Measurements from ENCODE around the gene CNPY3. TPM values are rescaled to one million over a fixed set of nuclear protein-coding genes. Genes with fewer than 3 reads are reported as not detected.

CNPY3 gene
- total RNA-seq, 1 donor from 2014 or later, result 56.5 TPM

DNA sequence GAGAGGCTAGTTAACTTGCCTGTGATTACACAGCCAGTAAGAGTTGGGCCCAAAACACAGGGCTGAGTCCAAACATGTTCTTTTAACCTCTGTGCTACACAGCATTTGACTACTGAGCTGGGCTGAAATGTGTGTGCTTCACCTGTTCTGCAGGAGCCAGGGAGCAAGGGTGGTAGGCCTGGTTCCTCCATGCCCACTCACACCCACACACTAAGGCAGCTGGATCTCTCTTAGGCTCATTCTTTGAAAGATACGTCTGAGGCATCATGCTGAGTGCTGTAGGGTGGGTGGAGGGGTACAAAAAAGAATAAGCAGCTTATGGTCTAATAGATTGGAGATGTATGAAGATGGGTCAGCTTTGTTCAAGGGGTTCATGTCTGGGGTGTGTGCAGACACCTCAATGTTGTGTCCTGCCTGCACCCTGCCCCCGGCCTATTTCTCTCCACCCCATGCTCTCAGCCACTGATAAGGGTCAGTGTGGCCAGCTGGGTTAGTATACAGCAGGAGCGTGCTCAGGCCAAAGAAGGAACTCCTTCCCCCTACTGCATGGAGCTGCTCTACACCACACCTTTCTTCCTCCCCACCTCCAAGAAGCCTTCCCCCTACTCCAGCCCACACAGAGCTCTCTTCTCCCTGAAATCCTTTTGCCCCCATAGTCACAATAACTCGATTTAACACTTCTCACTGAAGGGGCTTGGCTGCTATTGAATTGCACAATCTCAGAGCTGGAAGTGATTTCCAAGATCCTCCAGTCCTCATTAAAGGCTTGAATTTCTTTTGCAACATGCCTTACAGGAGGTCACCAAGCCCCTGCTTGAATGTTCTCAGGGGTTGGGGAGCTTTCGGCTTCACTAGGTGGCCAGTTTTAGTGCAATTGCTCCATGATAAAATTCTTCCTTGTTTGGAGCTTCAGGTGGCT lies 58.5 kb downstream of the CNPY3 start:
- no peak overlapping the region for H3K4me3 ChIP-seq (ENCODE audit: low read depth, low read length)
- DNase-seq (ENCODE audit: low read depth), result no peak

DNA sequence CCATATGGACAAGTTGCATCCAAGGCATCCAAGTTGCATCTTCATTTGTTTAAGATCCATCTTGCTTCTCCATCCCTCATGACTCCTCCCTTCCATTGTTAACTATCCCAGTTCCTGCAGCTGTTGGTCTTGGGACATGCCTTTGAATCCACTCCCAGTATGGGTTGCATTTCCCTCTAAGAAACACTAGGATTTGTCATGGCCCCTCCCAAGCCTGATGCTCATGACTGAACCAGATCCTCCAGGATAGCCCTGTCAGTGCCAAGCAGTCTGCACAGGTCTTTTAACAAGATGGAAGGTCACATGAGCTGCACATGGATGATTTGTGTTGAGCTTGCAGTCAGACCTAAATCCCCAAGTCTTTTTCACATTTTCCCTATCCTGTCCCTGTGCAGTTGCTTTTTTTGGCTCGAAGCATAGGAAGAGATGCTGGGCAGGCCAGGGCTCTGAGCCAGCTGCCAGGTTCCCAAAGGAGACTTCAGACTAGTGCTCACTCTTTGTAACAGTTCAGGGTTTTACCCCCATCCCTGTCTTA lies 59.3 kb downstream of the CNPY3 start:
- Histone ChIP-seq H3K4me3 (ENCODE audit: low read depth, low read length) (no peak overlapping the region), H3K36me3 (ENCODE audit: control insufficient read depth, insufficient read depth, low read length) (no peaks in the 10 kb centered on the region), H3K27me3 (ENCODE audit: control insufficient read depth, insufficient read depth, low read length) (no peaks in the 10 kb centered on the region)
- DNase-seq (ENCODE audit: low read depth), result no peak
- TF ChIP-seq, protein P1, sequence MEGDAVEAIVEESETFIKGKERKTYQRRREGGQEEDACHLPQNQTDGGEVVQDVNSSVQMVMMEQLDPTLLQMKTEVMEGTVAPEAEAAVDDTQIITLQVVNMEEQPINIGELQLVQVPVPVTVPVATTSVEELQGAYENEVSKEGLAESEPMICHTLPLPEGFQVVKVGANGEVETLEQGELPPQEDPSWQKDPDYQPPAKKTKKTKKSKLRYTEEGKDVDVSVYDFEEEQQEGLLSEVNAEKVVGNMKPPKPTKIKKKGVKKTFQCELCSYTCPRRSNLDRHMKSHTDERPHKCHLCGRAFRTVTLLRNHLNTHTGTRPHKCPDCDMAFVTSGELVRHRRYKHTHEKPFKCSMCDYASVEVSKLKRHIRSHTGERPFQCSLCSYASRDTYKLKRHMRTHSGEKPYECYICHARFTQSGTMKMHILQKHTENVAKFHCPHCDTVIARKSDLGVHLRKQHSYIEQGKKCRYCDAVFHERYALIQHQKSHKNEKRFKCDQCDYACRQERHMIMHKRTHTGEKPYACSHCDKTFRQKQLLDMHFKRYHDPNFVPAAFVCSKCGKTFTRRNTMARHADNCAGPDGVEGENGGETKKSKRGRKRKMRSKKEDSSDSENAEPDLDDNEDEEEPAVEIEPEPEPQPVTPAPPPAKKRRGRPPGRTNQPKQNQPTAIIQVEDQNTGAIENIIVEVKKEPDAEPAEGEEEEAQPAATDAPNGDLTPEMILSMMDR (IDR thresholded peaks at IDR 0.05; ENCODE audit: insufficient read depth, low read length, poor library complexity, severe bottlenecking), result no peak

More for the DNA sequence above, 58.5 kb downstream of the CNPY3 start:
- H3K36me3 ChIP-seq (ENCODE audit: control insufficient read depth, insufficient read depth, low read length), result no peaks in the 10 kb centered on the region
- no peaks in the 10 kb centered on the region for H3K27me3 ChIP-seq (ENCODE audit: control insufficient read depth, insufficient read depth, low read length)
- TF ChIP-seq, protein P1 (IDR thresholded peaks at IDR 0.05; ENCODE audit: insufficient read depth, low read length, poor library complexity, severe bottlenecking), result no peak

Other genes starting within 250 kb of the CNPY3 start
- gene PRPH2, start 206.9 kb upstream of the CNPY3 start, total RNA-seq, result 0.21 and 0.34 TPM in 2 replicates
- gene TBCC, start 183.4 kb upstream of the CNPY3 start, total RNA-seq, result 55.2 and 57.0 TPM in 2 replicates
- 5.2 and 7.1 TPM in 2 replicates for gene BICRAL, start 147.4 kb upstream of the CNPY3 start, total RNA-seq
- 107 and 113 TPM in 2 replicates for gene RPL7L1, start 49.9 kb upstream of the CNPY3 start, total RNA-seq
- gene PTCRA, start 13.4 kb upstream of the CNPY3 start, total RNA-seq, result not detected in 2 replicates
- gene GNMT, start 31.3 kb downstream of the CNPY3 start, total RNA-seq, result not detected in 2 replicates
- 40.7 and 45.0 TPM in 2 replicates for gene PEX6, start 49.7 kb downstream of the CNPY3 start, total RNA-seq
- gene PPP2R5D, start 55.1 kb downstream of the CNPY3 start, total RNA-seq, result 33.4 and 66.2 TPM in 2 replicates
- gene MEA1, start 84.5 kb downstream of the CNPY3 start, total RNA-seq, result 54.2 and 65.2 TPM in 2 replicates
- 67.4 and 70.3 TPM in 2 replicates for gene KLHDC3, start 84.8 kb downstream of the CNPY3 start, total RNA-seq
- 125 and 126 TPM in 2 replicates for gene RRP36, start 92.1 kb downstream of the CNPY3 start, total RNA-seq
- 28.1 and 32.3 TPM in 2 replicates for gene CUL7, start 124.4 kb downstream of the CNPY3 start, total RNA-seq
- gene MRPL2, start 130.0 kb downstream of the CNPY3 start, total RNA-seq, result 38.6 and 43.7 TPM in 2 replicates
- gene KLC4, start 130.2 kb downstream of the CNPY3 start, total RNA-seq, result 18.1 and 21.6 TPM in 2 replicates
- gene PTK7, start 146.8 kb downstream of the CNPY3 start, total RNA-seq, result 169 and 170 TPM in 2 replicates
- gene SRF, start 241.8 kb downstream of the CNPY3 start, total RNA-seq, result 35.5 and 40.1 TPM in 2 replicates

Measured in kidney epithelial cell (primary cell).